Vagina (tissue), 2 donors: Measurements from ENCODE around the gene STK10.

Source experiments
- CTCF ChIP-seq, 3 experiments: fragments of 450-650 bp in 2 of 3; fragments of 200-600 bp in 1 of 3; sonication (generic) in 1 of 3; IDR thresholded peaks; one replicate each; pipeline ENCODE4 v1.5.1; 2017 to 2019; ENCODE audit warnings: antibody characterized with exemption in 3 of 3, mild to moderate bottlenecking in 2 of 3, moderate library complexity in 2 of 3
- POLR2A ChIP-seq, 2 donors: fragments of 450-650 bp; IDR thresholded peaks; one replicate each; pipeline ENCODE4 v1.6.1; 2017; ENCODE audit warnings: antibody characterized with exemption in 2 of 2, mild to moderate bottlenecking in 2 of 2, moderate library complexity in 2 of 2

GRCh38 chr5:172075656-172076055 lies 112.4 kb downstream of the STK10 start:
- TF ChIP-seq POLR2A (IDR thresholded peaks at IDR 0.05) = no peak
- no peak for TF ChIP-seq CTCF (IDR thresholded peaks at IDR 0.05)
